Neural cell (in vitro differentiated cells): Measurements from ENCODE around the gene SLC1A3. TPM values are rescaled to one million over a fixed set of nuclear protein-coding genes. Genes with fewer than 3 reads are reported as not detected.

Source experiments
- H2AFZ ChIP-seq: fragments of 200-600, 300-800 bp; sonication (generic), shearing (Covaris generic); 2 replicates; pipeline ENCODE4 v1.6.0; 2014; ENCODE audit warnings: low read depth, mild to moderate bottlenecking, antibody characterized with exemption, low read length, moderate library complexity
- H3F3A ChIP-seq: fragments of 200-600 bp; shearing (Covaris generic); 2 replicates; pipeline ENCODE4 v1.6.1; 2016; ENCODE audit warnings: mild to moderate bottlenecking, moderate library complexity, mixed read lengths, antibody characterized with exemption, low read length; ENCODE audit not compliant: insufficient read depth, poor library complexity, severe bottlenecking
- H3K27ac ChIP-seq: fragments of 200-600, 300-800 bp; sonication (generic), shearing (Covaris generic); 2 replicates; pipeline ENCODE4 v1.5.1; 2014; ENCODE audit warnings: mild to moderate bottlenecking, low read length, moderate library complexity
- H3K27me3 ChIP-seq: fragments of 300-800, 200-600 bp; sonication (generic), shearing (Covaris generic); 2 replicates; pipeline ENCODE4 v1.6.0; 2014; ENCODE audit warnings: mild to moderate bottlenecking, low read depth, low read length, moderate library complexity; ENCODE audit not compliant: insufficient read depth
- H3K36me3 ChIP-seq: fragments of 300-800, 200-600 bp; sonication (generic), shearing (Covaris generic); 2 replicates; pipeline ENCODE4 v1.5.1; 2014; ENCODE audit warnings: mild to moderate bottlenecking, antibody characterized with exemption, low read length, moderate library complexity; ENCODE audit not compliant: insufficient read depth
- H3K4me2 ChIP-seq: fragments of 300-800, 200-600 bp; sonication (generic), shearing (Covaris generic); 2 replicates; pipeline ENCODE4 v1.6.0; 2014; ENCODE audit warnings: mild to moderate bottlenecking, low read length
- H3K4me3 ChIP-seq: fragments of 300-800, 200-600 bp; sonication (generic), shearing (Covaris generic); 2 replicates; pipeline ENCODE4 v1.5.1; 2014; ENCODE audit warnings: mild to moderate bottlenecking, low read length, moderate library complexity
- H3K79me2 ChIP-seq: fragments of 200-600 bp; shearing (Covaris generic); replicated peaks from 2 replicates; pipeline ENCODE4 v1.6.0; 2014; ENCODE audit warnings: mild to moderate bottlenecking, low read length, moderate library complexity; ENCODE audit not compliant: insufficient read depth
- H3K9ac ChIP-seq: fragments of 300-800, 200-600 bp; sonication (generic), shearing (Covaris generic); 2 replicates; pipeline ENCODE4 v1.6.1; 2016; ENCODE audit warnings: mild to moderate bottlenecking, low read length, mixed read lengths
- H3K9me2 ChIP-seq: fragments of 200-600 bp; shearing (Covaris generic); 2 replicates; pipeline ENCODE4 v1.6.1; 2016; ENCODE audit warnings: mild to moderate bottlenecking, low read length, mixed read lengths; ENCODE audit not compliant: insufficient read depth
- H3K9me3 ChIP-seq: fragments of 200-600, 300-800 bp; sonication (generic), shearing (Covaris generic); 2 replicates; pipeline ENCODE4 v1.6.1; 2016; ENCODE audit warnings: mild to moderate bottlenecking, mixed run types, low read length, moderate library complexity, mixed read lengths
- H4K20me1 ChIP-seq: fragments of 200-600 bp; shearing (Covaris generic); 2 replicates; pipeline ENCODE4 v1.6.1; 2016; ENCODE audit warnings: mild to moderate bottlenecking, mixed run types; ENCODE audit not compliant: insufficient read depth
- CTCF ChIP-seq: fragments of 450-650 bp; IDR thresholded peaks from 2 replicates; pipeline ENCODE4 v1.5.1; 2014; ENCODE audit warnings: antibody characterized with exemption, mild to moderate bottlenecking, moderate library complexity; ENCODE audit not compliant: poor library complexity, severe bottlenecking
- EP300 ChIP-seq: fragments of 450-650 bp; conservative IDR thresholded peaks from 2 replicates; pipeline ENCODE4 v1.6.1; 2014; ENCODE audit warnings: antibody characterized with exemption, mild to moderate bottlenecking, moderate library complexity; ENCODE audit not compliant: poor library complexity, severe bottlenecking
- EZH2 ChIP-seq: fragments of 200-600, 300-800 bp; shearing (Covaris generic), sonication (generic); IDR thresholded peaks from 2 replicates; pipeline ENCODE4 v1.6.1; 2014; ENCODE audit warnings: antibody characterized with exemption, low read length, borderline replicate concordance, mild to moderate bottlenecking; ENCODE audit not compliant: insufficient read depth, poor library complexity, severe bottlenecking
- MXI1 ChIP-seq: fragments of 450-650 bp; conservative IDR thresholded peaks from 2 replicates; pipeline ENCODE4 v1.6.1; 2014; ENCODE audit warnings: antibody characterized with exemption, mild to moderate bottlenecking; ENCODE audit not compliant: poor library complexity, severe bottlenecking
- POLR2AphosphoS5 ChIP-seq: IDR thresholded peaks from 2 replicates; pipeline ENCODE4 v1.6.1; 2012
- RAD21 ChIP-seq: fragments of 450-650 bp; conservative IDR thresholded peaks from 2 replicates; pipeline ENCODE4 v1.6.1; 2014; ENCODE audit warnings: antibody characterized with exemption, mild to moderate bottlenecking, moderate library complexity
- SMC3 ChIP-seq: fragments of 450-650 bp; conservative IDR thresholded peaks from 2 replicates; pipeline ENCODE4 v1.6.1; 2014; ENCODE audit warnings: antibody characterized with exemption, mild to moderate bottlenecking, moderate library complexity; ENCODE audit not compliant: poor library complexity
- TAF1 ChIP-seq: IDR thresholded peaks from 2 replicates; pipeline ENCODE4 v1.6.1; 2012; ENCODE audit warnings: low read depth
- polyA plus RNA-seq: library from polyadenylated mRNA; depleted of rRNA; stranded (reverse); fragments of >200 nt; gene quantifications from 2 replicates; pipeline ENCODE4 v1.2.3, GENCODE V29; 2014
- TF ChIP-seq, protein P1 (sequence below): IDR thresholded peaks from 2 replicates; pipeline ENCODE4 v1.6.1; 2012; ENCODE audit warnings: borderline replicate concordance

SLC1A3 gene
- polyA plus RNA-seq, 1 donor from 2014 or later, result 1.9 TPM

DNA sequence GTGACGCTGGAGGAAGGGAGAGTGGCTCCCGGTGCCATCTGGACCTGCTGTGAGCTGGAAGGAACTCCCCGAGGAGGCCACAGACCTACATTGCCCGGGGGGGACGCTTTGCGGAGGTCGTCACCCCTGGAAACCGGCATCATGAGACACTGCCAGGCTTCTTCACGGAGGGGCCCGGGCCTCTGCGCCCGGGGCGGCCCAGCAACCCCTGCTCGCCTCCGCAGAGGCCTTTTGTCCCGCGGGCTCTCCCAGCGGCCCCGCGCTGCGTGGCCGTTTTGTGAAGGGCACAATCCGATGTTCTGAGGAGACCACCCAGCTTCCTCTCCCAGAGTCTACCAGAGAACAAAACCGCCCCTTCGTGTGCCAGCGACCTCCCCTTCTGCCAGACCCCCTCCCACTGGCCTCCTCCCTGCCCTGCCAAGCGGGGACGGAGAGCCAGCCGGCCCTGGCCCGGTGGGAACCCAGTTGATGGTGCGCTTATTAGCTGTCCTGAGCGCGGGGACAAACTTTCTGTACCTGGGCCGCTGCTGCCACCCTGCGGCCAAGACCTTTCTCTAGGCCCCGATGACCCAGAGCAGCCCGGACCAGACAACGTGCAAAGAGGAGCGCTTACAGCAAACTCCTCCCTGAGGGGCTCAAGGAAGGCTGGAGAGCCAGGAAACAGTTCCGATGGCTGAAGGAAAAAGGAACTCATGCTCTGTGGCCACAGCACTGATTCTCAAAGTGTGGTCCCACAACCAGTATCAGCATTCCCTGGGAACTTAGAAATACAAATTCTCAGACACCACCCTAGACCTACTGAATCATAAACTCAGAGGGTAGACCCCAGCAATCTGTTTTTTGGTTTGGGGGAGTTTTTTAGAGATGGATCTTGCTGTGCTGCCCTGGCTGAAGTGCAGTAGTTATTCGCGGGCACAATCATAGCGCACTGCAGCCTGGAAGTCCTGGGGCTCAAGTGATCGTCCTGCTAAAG lies 86.7 kb downstream of the SLC1A3 start:
- peaks cover 49% of the 10 kb centered on the region for H3K27me3 ChIP-seq
- no peaks in the 10 kb centered on the region for H3F3A ChIP-seq
- TF ChIP-seq SMC3 (peak; percentile 78), EP300 (no peak), CTCF (peak; percentile 73), RAD21 (peak; percentile 80)
- H3K79me2 ChIP-seq, result no peaks in the 10 kb centered on the region
- H2AFZ ChIP-seq, result no peak overlapping the region
- no peak overlapping the region for H3K4me2 ChIP-seq
- no peaks in the 10 kb centered on the region for H4K20me1 ChIP-seq
- H3K9me2 ChIP-seq, result no peaks in the 10 kb centered on the region
- H3K9me3 ChIP-seq, result no peaks in the 10 kb centered on the region
- peak overlapping the region; percentile 13 for H3K4me3 ChIP-seq
- no peaks in the 10 kb centered on the region for H3K36me3 ChIP-seq
- no peak overlapping the region for H3K27ac ChIP-seq
- H3K9ac ChIP-seq, result no peak overlapping the region

DNA sequence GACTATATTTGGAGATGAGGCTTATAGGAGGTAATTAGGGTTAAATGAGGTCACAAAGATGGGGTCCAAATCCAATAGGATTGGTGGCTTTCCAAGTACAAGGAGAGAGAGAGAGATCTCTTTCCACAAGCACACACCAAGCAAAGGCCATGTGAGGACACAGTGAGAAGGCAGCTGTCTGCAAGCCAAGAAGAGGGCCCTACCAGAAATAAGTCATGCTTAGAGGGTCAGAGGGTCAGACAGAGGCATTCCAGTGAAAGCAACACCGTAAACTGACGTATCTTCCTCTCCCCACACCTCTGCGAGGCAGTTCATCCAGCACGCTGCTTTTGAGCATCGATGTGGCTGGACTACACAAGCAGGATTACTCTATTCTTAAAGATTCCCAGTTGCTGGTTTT lies 87.9 kb downstream of the SLC1A3 start:
- Histone ChIP-seq H3K4me3 (no peak overlapping the region), H3F3A (no peaks in the 10 kb centered on the region), H3K9me3 (no peaks in the 10 kb centered on the region), H3K79me2 (no peaks in the 10 kb centered on the region), H4K20me1 (no peaks in the 10 kb centered on the region), H3K4me2 (no peak overlapping the region), H3K9me2 (no peaks in the 10 kb centered on the region), H3K9ac (no peak overlapping the region), H2AFZ (no peak overlapping the region), H3K27me3 (peaks cover 45% of the 10 kb centered on the region), H3K27ac (no peak overlapping the region), H3K36me3 (no peaks in the 10 kb centered on the region)
- TF ChIP-seq RAD21, result no peak

GRCh38 chr5:36696059-36696673 lies 89.8 kb downstream of the SLC1A3 start:
- Histone ChIP-seq H3K9me2 (no peaks in the 10 kb centered on the region), H4K20me1 (no peaks in the 10 kb centered on the region), H3K9me3 (no peaks in the 10 kb centered on the region), H2AFZ (no peak overlapping the region), H3K36me3 (no peaks in the 10 kb centered on the region), H3K27me3 (peaks cover 30% of the 10 kb centered on the region), H3K9ac (no peak overlapping the region), H3K4me2 (no peak overlapping the region), H3K27ac (no peak overlapping the region), H3K4me3 (no peak overlapping the region), H3F3A (no peaks in the 10 kb centered on the region), H3K79me2 (no peaks in the 10 kb centered on the region)
- TF ChIP-seq TAF1 (no peak), EP300 (no peak), MXI1 (no peak), POLR2AphosphoS5 (no peak), CTCF (peak; percentile 71), EZH2 (no peak), RAD21 (peak; percentile 72), SMC3 (peak; percentile 77)
- TF ChIP-seq, protein P1, sequence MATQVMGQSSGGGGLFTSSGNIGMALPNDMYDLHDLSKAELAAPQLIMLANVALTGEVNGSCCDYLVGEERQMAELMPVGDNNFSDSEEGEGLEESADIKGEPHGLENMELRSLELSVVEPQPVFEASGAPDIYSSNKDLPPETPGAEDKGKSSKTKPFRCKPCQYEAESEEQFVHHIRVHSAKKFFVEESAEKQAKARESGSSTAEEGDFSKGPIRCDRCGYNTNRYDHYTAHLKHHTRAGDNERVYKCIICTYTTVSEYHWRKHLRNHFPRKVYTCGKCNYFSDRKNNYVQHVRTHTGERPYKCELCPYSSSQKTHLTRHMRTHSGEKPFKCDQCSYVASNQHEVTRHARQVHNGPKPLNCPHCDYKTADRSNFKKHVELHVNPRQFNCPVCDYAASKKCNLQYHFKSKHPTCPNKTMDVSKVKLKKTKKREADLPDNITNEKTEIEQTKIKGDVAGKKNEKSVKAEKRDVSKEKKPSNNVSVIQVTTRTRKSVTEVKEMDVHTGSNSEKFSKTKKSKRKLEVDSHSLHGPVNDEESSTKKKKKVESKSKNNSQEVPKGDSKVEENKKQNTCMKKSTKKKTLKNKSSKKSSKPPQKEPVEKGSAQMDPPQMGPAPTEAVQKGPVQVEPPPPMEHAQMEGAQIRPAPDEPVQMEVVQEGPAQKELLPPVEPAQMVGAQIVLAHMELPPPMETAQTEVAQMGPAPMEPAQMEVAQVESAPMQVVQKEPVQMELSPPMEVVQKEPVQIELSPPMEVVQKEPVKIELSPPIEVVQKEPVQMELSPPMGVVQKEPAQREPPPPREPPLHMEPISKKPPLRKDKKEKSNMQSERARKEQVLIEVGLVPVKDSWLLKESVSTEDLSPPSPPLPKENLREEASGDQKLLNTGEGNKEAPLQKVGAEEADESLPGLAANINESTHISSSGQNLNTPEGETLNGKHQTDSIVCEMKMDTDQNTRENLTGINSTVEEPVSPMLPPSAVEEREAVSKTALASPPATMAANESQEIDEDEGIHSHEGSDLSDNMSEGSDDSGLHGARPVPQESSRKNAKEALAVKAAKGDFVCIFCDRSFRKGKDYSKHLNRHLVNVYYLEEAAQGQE, result no peak
